Lower lobe of right lung (tissue), 2 donors: ENCODE measurements around the gene MAPKAPK3. TPM values are rescaled to one million over a fixed set of nuclear protein-coding genes. Genes with fewer than 3 reads are reported as not detected.

Source experiments
- ATAC-seq, 2 donors: fragments of 200-7000 bp; cut with Tn5 transposase; one replicate each; pipeline ENCODE4 v1.9.1; 2020 to 2022; ENCODE audit warnings: mild to moderate bottlenecking in 2 of 2, moderate library complexity in 2 of 2
- DNase-seq: peaks from one replicate; pipeline ENCODE4 v3.0.0-alpha.2; 2020
- H3K27ac ChIP-seq: fragments of 200-600 bp; one replicate; pipeline ENCODE4 v1.8.0; 2022
- H3K27me3 ChIP-seq: fragments of 200-600 bp; one replicate; pipeline ENCODE4 v1.8.0; 2022; ENCODE audit warnings: low read depth
- H3K36me3 ChIP-seq: fragments of 200-600 bp; one replicate; pipeline ENCODE4 v1.8.0; 2022; ENCODE audit warnings: mild to moderate bottlenecking
- H3K4me1 ChIP-seq: fragments of 200-600 bp; one replicate; pipeline ENCODE4 v1.8.0; 2022
- H3K4me3 ChIP-seq: fragments of 200-600 bp; one replicate; pipeline ENCODE4 v1.8.0; 2022; ENCODE audit warnings: mild to moderate bottlenecking
- H3K9me3 ChIP-seq: fragments of 200-600 bp; one replicate; pipeline ENCODE4 v1.8.0; 2022
- CTCF ChIP-seq: fragments of 200-600 bp; IDR thresholded peaks from one replicate; pipeline ENCODE4 v1.8.0; 2022; ENCODE audit warnings: antibody characterized with exemption, mild to moderate bottlenecking
- intact Hi-C: fragments of 100-400 bp; cut with DNase I; formaldehyde crosslinking; loops from one replicate; pipeline ENCODE4 v1.11.0; 2022
- microRNA-seq: library from miRNA; unstranded; fragments of <30 nt; microRNA quantifications from one replicate; pipeline ENCODE4 v1.2.0, GENCODE V29; 2020; ENCODE audit warnings: borderline number of aligned reads
- total RNA-seq: library from RNA; stranded (reverse); fragmentation: NEBNext Ultra II Directional; extraction: Animal tissue kit (Norgen Biotek cat#: 25700); gene quantifications from one replicate; pipeline ENCODE4 v1.2.1, GENCODE V29; 2021
- donor health status: DM: no; HTN: yes; CAD: no; lungs with severe emphysema.

Gene MAPKAPK3
- total RNA-seq, 1 donor from 2014 or later: 68.6 TPM

GRCh38 chr3:50689558-50689957 is 72.6 kb downstream of the MAPKAPK3 start:
- TF ChIP-seq CTCF: no peak
- H3K27me3 ChIP-seq: no peaks in the 10 kb centered on the region
- H3K4me1 ChIP-seq: no peaks in the 10 kb centered on the region
- no peaks in the 10 kb centered on the region for H3K9me3 ChIP-seq
- intact Hi-C loops: no loop called here
- H3K4me3 ChIP-seq: no peak overlapping the region
- no peak overlapping the region for H3K27ac ChIP-seq
- no peaks in the 10 kb centered on the region for H3K36me3 ChIP-seq
- DNase-seq (no peak), ATAC-seq (no peak)

GRCh38 chr3:50695031-50695430 is 78.1 kb downstream of the MAPKAPK3 start:
- no peak overlapping the region for H3K4me3 ChIP-seq
- TF ChIP-seq CTCF: no peak
- no peaks in the 10 kb centered on the region for H3K27me3 ChIP-seq
- no peaks in the 10 kb centered on the region for H3K4me1 ChIP-seq
- no peak overlapping the region for H3K27ac ChIP-seq
- ATAC-seq: no peak
- no peaks in the 10 kb centered on the region for H3K9me3 ChIP-seq
- intact Hi-C loops: no loop called here
- no peaks in the 10 kb centered on the region for H3K36me3 ChIP-seq
- DNase-seq: no peak

- ATAC-seq: no peak
Observed at GRCh38 chr3:50696276-50696675, 79.3 kb downstream of the MAPKAPK3 start.

GRCh38 chr3:50698269-50698668 is 81.3 kb downstream of the MAPKAPK3 start:
- TF ChIP-seq CTCF: no peak
- Histone ChIP-seq H3K27ac (no peak overlapping the region), H3K27me3 (no peaks in the 10 kb centered on the region), H3K4me3 (no peak overlapping the region), H3K4me1 (no peaks in the 10 kb centered on the region), H3K36me3 (no peaks in the 10 kb centered on the region), H3K9me3 (no peaks in the 10 kb centered on the region)
- no peak for DNase-seq
- intact Hi-C loops: no loop called here
- no peak for ATAC-seq

More at GRCh38 chr3:50696276-50696675, 79.3 kb downstream of the MAPKAPK3 start:
- Histone ChIP-seq H3K27me3 (no peaks in the 10 kb centered on the region), H3K27ac (no peak overlapping the region), H3K4me3 (no peak overlapping the region), H3K9me3 (no peaks in the 10 kb centered on the region), H3K36me3 (no peaks in the 10 kb centered on the region), H3K4me1 (no peaks in the 10 kb centered on the region)
- DNase-seq: no peak
- intact Hi-C loops: no loop called here
- TF ChIP-seq CTCF: no peak

Small RNAs within 50 kb of the gene (microRNA-seq; reads per million reads assigned to microRNA genes)
- 2.0 reads per million for gene MIR4787

Other genes with a start within 250 kb of the MAPKAPK3 start
- gene CACNA2D2, start 113.5 kb upstream of the MAPKAPK3 start, total RNA-seq: 105 TPM
- 6.7 TPM for gene C3orf18, start 49.4 kb upstream of the MAPKAPK3 start, total RNA-seq
- 28.4 TPM for gene HEMK1, start 47.6 kb upstream of the MAPKAPK3 start, total RNA-seq
- gene CISH, start 5.4 kb upstream of the MAPKAPK3 start, total RNA-seq: 48.8 TPM
- gene DOCK3, start 57.8 kb downstream of the MAPKAPK3 start, total RNA-seq: 1.5 TPM